Measurements from ENCODE around the gene ITSN2.

DNA sequence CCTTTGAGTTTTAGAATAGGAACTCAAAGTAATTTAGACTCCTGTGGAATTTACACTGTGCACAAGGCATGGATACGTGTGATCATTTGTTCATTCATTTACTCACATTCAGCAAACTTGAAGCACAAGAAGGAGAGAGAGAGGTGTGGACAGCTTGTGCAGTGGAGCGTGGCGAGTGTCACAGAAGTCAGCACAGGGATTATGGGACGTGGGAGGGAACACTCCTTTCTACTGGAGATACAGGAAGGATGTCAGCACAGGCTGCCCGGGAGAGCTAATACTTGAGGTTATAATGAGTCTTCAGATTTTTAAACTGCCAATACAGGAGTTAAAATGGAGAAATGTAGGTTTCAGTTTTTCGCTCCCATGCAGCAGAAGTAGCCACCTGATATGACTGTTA is 178.5 kb downstream of the ITSN2 start:
- TF ChIP-seq RAD21 (IDR thresholded peaks at IDR 0.05 in 1 of 2, conservative IDR thresholded peaks at IDR 0.05 in 1 of 2; ENCODE audit: low read depth in 2 of 2, low read length in 2 of 2) (no peak), POLR2A (IDR thresholded peaks at IDR 0.05; ENCODE audit: control extremely low read depth in 1 of 2, low read depth in 2 of 2, low read length in 2 of 2) (no peak), SIN3A (conservative IDR thresholded peaks at IDR 0.05 in 1 of 2, IDR thresholded peaks at IDR 0.05 in 1 of 2; ENCODE audit: low read depth in 1 of 2, low read length in 2 of 2) (no peak), ASH2L (IDR thresholded peaks at IDR 0.05; ENCODE audit: low read length) (no peak)
- TF ChIP-seq, protein P1, sequence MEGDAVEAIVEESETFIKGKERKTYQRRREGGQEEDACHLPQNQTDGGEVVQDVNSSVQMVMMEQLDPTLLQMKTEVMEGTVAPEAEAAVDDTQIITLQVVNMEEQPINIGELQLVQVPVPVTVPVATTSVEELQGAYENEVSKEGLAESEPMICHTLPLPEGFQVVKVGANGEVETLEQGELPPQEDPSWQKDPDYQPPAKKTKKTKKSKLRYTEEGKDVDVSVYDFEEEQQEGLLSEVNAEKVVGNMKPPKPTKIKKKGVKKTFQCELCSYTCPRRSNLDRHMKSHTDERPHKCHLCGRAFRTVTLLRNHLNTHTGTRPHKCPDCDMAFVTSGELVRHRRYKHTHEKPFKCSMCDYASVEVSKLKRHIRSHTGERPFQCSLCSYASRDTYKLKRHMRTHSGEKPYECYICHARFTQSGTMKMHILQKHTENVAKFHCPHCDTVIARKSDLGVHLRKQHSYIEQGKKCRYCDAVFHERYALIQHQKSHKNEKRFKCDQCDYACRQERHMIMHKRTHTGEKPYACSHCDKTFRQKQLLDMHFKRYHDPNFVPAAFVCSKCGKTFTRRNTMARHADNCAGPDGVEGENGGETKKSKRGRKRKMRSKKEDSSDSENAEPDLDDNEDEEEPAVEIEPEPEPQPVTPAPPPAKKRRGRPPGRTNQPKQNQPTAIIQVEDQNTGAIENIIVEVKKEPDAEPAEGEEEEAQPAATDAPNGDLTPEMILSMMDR (IDR thresholded peaks at IDR 0.05; ENCODE audit: control extremely low read depth in 1 of 3, insufficient read depth in 1 of 3, low read depth in 1 of 3, low read length in 3 of 3): no peak
- TF ChIP-seq, protein P2, sequence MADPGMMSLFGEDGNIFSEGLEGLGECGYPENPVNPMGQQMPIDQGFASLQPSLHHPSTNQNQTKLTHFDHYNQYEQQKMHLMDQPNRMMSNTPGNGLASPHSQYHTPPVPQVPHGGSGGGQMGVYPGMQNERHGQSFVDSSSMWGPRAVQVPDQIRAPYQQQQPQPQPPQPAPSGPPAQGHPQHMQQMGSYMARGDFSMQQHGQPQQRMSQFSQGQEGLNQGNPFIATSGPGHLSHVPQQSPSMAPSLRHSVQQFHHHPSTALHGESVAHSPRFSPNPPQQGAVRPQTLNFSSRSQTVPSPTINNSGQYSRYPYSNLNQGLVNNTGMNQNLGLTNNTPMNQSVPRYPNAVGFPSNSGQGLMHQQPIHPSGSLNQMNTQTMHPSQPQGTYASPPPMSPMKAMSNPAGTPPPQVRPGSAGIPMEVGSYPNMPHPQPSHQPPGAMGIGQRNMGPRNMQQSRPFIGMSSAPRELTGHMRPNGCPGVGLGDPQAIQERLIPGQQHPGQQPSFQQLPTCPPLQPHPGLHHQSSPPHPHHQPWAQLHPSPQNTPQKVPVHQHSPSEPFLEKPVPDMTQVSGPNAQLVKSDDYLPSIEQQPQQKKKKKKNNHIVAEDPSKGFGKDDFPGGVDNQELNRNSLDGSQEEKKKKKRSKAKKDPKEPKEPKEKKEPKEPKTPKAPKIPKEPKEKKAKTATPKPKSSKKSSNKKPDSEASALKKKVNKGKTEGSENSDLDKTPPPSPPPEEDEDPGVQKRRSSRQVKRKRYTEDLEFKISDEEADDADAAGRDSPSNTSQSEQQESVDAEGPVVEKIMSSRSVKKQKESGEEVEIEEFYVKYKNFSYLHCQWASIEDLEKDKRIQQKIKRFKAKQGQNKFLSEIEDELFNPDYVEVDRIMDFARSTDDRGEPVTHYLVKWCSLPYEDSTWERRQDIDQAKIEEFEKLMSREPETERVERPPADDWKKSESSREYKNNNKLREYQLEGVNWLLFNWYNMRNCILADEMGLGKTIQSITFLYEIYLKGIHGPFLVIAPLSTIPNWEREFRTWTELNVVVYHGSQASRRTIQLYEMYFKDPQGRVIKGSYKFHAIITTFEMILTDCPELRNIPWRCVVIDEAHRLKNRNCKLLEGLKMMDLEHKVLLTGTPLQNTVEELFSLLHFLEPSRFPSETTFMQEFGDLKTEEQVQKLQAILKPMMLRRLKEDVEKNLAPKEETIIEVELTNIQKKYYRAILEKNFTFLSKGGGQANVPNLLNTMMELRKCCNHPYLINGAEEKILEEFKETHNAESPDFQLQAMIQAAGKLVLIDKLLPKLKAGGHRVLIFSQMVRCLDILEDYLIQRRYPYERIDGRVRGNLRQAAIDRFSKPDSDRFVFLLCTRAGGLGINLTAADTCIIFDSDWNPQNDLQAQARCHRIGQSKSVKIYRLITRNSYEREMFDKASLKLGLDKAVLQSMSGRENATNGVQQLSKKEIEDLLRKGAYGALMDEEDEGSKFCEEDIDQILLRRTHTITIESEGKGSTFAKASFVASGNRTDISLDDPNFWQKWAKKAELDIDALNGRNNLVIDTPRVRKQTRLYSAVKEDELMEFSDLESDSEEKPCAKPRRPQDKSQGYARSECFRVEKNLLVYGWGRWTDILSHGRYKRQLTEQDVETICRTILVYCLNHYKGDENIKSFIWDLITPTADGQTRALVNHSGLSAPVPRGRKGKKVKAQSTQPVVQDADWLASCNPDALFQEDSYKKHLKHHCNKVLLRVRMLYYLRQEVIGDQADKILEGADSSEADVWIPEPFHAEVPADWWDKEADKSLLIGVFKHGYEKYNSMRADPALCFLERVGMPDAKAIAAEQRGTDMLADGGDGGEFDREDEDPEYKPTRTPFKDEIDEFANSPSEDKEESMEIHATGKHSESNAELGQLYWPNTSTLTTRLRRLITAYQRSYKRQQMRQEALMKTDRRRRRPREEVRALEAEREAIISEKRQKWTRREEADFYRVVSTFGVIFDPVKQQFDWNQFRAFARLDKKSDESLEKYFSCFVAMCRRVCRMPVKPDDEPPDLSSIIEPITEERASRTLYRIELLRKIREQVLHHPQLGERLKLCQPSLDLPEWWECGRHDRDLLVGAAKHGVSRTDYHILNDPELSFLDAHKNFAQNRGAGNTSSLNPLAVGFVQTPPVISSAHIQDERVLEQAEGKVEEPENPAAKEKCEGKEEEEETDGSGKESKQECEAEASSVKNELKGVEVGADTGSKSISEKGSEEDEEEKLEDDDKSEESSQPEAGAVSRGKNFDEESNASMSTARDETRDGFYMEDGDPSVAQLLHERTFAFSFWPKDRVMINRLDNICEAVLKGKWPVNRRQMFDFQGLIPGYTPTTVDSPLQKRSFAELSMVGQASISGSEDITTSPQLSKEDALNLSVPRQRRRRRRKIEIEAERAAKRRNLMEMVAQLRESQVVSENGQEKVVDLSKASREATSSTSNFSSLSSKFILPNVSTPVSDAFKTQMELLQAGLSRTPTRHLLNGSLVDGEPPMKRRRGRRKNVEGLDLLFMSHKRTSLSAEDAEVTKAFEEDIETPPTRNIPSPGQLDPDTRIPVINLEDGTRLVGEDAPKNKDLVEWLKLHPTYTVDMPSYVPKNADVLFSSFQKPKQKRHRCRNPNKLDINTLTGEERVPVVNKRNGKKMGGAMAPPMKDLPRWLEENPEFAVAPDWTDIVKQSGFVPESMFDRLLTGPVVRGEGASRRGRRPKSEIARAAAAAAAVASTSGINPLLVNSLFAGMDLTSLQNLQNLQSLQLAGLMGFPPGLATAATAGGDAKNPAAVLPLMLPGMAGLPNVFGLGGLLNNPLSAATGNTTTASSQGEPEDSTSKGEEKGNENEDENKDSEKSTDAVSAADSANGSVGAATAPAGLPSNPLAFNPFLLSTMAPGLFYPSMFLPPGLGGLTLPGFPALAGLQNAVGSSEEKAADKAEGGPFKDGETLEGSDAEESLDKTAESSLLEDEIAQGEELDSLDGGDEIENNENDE (IDR thresholded peaks at IDR 0.05; ENCODE audit: insufficient replicate concordance, low read length): no peak

Data from H1 (cell line).